Mucosa of stomach (tissue), 1 donor: ENCODE data around the gene SHROOM4.
A peak's percentile ranks its signal among the peaks of the same experiment; 100 is the strongest.

ENCODE experiments used
- H3K27me3 ChIP-seq: one replicate; pipeline ENCODE4 v1.7.0; 2013; ENCODE audit warnings: mild to moderate bottlenecking, low read length; ENCODE audit not compliant: control insufficient read depth, insufficient read depth
- H3K36me3 ChIP-seq: one replicate; pipeline ENCODE4 v1.7.0; 2013; ENCODE audit warnings: low read length; ENCODE audit not compliant: control insufficient read depth, insufficient read depth
- H3K4me1 ChIP-seq: one replicate; pipeline ENCODE4 v1.7.0; 2013; ENCODE audit warnings: mild to moderate bottlenecking, low read length; ENCODE audit not compliant: control insufficient read depth, insufficient read depth
- H3K4me3 ChIP-seq: one replicate; pipeline ENCODE4 v1.7.0; 2013; ENCODE audit warnings: low read length
- H3K9ac ChIP-seq: one replicate; pipeline ENCODE4 v1.7.0; 2013; ENCODE audit warnings: mild to moderate bottlenecking, low read length, moderate library complexity
- H3K9me3 ChIP-seq: one replicate; pipeline ENCODE4 v1.7.0; 2013; ENCODE audit warnings: mild to moderate bottlenecking, low read length, moderate library complexity; ENCODE audit not compliant: control insufficient read depth
- donor health status: Pancreatic carcinoma.

SHROOM4 gene, protein sequence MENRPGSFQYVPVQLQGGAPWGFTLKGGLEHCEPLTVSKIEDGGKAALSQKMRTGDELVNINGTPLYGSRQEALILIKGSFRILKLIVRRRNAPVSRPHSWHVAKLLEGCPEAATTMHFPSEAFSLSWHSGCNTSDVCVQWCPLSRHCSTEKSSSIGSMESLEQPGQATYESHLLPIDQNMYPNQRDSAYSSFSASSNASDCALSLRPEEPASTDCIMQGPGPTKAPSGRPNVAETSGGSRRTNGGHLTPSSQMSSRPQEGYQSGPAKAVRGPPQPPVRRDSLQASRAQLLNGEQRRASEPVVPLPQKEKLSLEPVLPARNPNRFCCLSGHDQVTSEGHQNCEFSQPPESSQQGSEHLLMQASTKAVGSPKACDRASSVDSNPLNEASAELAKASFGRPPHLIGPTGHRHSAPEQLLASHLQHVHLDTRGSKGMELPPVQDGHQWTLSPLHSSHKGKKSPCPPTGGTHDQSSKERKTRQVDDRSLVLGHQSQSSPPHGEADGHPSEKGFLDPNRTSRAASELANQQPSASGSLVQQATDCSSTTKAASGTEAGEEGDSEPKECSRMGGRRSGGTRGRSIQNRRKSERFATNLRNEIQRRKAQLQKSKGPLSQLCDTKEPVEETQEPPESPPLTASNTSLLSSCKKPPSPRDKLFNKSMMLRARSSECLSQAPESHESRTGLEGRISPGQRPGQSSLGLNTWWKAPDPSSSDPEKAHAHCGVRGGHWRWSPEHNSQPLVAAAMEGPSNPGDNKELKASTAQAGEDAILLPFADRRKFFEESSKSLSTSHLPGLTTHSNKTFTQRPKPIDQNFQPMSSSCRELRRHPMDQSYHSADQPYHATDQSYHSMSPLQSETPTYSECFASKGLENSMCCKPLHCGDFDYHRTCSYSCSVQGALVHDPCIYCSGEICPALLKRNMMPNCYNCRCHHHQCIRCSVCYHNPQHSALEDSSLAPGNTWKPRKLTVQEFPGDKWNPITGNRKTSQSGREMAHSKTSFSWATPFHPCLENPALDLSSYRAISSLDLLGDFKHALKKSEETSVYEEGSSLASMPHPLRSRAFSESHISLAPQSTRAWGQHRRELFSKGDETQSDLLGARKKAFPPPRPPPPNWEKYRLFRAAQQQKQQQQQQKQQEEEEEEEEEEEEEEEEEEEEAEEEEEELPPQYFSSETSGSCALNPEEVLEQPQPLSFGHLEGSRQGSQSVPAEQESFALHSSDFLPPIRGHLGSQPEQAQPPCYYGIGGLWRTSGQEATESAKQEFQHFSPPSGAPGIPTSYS (N-terminal part only)

DNA sequence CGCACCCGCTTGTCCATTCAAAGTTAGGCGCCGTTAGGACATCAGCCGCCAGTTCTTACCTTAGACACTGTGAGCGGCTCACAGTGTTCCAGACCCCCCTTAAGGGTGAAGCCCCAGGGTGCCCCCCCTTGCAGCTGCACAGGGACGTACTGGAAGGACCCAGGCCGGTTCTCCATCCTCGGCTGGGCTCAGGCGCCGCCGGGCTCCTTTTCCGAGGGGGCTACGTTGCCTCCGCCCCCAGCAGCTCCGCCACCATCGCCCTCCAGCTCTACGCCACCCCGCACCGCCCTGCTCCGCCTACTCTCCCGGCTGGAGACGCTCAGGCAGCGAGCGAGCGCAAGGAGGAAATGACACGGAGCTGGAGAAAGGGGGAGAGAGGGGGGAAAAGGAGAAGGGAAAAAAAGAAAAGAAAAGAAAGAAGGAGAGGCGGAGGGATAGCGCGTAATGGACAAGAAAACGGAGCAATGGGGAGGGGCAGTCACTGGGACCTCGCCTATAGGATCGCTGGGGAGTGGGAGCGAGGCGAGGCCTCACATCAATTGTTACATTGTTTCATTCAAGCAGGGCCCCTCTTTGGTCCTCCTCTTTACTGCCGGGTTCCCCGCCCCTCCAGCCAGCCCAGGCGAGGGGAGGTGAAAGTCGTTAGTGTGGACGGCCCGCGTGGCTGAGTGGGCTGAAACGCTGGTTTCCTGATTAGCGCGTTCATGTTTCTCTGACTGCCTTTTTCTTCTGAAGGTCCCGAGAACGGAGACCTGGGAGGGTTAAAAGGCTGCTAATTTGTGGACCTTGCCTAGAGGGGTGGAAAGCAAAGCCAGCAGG is at the start of gene SHROOM4:
Gene SHROOM4, minus strand, starts transcription at position 352 of the 819 bp plus-strand sequence. Its CDS starts 176 bp downstream, at position 176.
- no peaks in the 10 kb centered on the region for H3K9me3 ChIP-seq
- no peaks in the 10 kb centered on the region for H3K36me3 ChIP-seq
- peak within 1 kb of the TSS; percentile 31 for H3K4me3 ChIP-seq
- peak within 1 kb of the TSS; percentile 53 for H3K9ac ChIP-seq
- no peaks in the 10 kb centered on the region for H3K27me3 ChIP-seq
- no peaks in the 10 kb centered on the region for H3K4me1 ChIP-seq

DNA sequence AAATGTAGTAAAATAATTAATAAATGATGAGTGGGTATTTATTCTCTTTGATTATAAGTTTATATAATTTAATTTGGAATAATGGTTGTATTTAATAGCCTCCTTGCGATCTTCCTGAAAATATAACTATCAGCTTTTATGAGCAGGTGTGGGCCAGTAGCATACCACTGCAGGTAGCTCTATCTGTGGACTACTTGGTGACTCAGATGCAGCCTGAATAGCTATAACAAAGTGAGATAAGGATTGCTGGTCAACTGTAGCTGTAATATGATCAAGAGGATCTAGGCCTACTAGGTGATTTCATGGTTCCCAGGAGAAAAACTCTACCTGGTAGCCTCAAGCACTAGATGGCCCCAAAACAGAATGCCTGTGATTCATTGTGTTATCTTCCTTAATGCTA is 49.5 kb upstream of the SHROOM4 start:
- Histone ChIP-seq H3K4me3 (no peak overlapping the region), H3K9me3 (no peaks in the 10 kb centered on the region), H3K27me3 (no peaks in the 10 kb centered on the region), H3K36me3 (no peaks in the 10 kb centered on the region), H3K4me1 (no peaks in the 10 kb centered on the region), H3K9ac (no peak overlapping the region)

DNA sequence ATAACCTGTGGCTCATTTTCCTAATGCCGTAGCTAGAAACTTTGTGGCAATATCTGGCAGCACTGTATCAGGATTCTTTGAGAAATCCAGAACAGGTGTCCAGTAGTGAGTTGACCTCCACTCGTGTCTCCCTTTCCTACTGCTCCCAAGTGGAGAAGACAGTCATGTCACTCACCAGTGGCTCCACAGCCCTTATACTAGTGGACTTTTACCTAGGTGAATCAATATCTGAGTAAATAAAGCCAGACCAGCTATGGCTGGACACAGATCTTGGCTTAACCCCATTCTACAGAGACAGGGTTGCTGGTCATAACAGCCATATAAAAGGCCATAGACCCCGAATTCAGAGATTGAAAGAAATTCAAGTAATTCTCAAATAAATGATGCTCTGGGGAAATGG is 46.5 kb upstream of the SHROOM4 start:
- Histone ChIP-seq H3K9ac (no peak overlapping the region), H3K9me3 (no peaks in the 10 kb centered on the region), H3K36me3 (no peaks in the 10 kb centered on the region), H3K27me3 (no peaks in the 10 kb centered on the region), H3K4me3 (no peak overlapping the region), H3K4me1 (no peaks in the 10 kb centered on the region)

DNA sequence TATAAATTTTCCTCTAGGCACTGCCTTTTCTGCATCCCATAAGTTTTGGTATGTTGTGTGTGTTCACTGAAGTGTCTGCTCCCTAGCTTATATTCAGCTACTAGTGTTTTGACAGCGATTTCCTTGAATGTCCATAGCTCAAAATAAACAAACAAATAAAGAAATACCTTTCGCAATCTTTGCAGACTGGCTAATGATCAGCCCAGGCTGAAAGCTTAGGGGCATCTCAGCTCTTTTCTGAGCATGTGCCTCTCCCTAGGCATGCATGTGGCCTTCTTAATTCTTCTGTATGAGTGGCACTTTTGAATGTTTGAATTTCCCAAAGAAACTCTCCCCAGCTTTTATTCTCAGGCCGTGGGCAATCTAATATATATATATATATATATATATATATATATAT is 44.6 kb upstream of the SHROOM4 start:
- Histone ChIP-seq H3K9ac (no peak overlapping the region), H3K4me1 (no peaks in the 10 kb centered on the region), H3K36me3 (no peaks in the 10 kb centered on the region), H3K27me3 (no peaks in the 10 kb centered on the region), H3K4me3 (no peak overlapping the region), H3K9me3 (no peaks in the 10 kb centered on the region)

DNA sequence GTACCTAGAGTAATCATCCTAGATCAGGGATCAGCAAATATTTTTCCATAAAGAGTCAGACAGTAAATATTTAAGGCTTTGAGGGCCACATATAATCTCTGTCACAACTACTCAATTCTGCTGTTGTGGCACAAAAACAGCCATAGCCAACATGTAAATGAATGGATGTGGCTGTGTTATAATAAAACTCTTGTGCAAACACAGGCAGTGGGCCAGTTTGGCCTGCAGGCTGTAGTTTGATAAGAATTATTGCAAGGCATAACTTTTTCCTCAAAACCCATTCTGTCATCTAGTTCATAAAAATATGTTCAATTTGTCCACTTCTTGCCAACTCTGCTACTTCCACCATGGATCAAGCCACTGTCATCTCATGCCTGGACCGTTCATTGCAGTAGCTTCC is 39.4 kb upstream of the SHROOM4 start:
- Histone ChIP-seq H3K4me1 (no peaks in the 10 kb centered on the region), H3K27me3 (no peaks in the 10 kb centered on the region), H3K4me3 (no peak overlapping the region), H3K9me3 (no peaks in the 10 kb centered on the region), H3K9ac (no peak overlapping the region), H3K36me3 (no peaks in the 10 kb centered on the region)

DNA sequence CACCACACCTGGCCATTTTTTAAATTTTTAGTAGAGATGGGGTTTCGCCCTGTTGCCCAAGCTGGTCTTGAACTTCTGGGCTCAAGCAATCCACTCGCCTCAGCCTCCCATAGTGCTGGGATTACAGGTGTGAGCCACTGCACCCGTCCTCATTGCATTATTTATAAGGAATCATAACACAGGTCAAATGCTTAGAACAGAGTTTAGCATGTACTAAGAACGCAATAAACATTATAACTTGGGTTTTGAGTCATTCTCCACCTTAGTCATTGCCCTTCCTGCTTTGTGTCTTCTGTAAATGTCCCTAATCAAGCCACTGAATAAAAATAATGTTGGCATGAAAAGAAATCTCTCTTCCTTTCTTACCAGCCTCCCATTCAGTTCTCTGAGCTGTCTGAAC is 38.5 kb upstream of the SHROOM4 start:
- no peaks in the 10 kb centered on the region for H3K27me3 ChIP-seq
- no peaks in the 10 kb centered on the region for H3K4me1 ChIP-seq
- no peaks in the 10 kb centered on the region for H3K9me3 ChIP-seq
- H3K9ac ChIP-seq: no peak overlapping the region
- no peaks in the 10 kb centered on the region for H3K36me3 ChIP-seq
- H3K4me3 ChIP-seq: no peak overlapping the region

DNA sequence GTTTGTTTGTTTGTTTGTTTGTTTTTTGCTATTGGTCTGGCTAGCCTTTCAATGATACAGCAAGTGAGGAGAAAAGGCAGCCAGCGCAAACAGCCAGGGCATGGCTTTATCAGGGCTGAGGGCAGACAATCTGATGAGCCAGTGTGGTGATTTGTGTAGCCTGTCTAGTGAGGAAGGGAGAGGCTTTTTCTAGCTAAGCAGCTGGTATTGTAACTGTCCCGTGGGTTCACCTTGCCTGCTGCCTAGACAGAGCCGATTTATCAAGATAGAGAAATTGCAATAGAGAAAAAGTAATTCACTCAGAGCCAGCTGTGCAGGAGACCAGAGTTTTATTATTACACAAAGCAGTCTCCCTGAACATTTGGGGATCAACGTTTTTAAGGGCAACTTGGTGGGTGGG is 28.2 kb upstream of the SHROOM4 start:
- Histone ChIP-seq H3K27me3 (no peaks in the 10 kb centered on the region), H3K4me3 (no peak overlapping the region), H3K4me1 (no peaks in the 10 kb centered on the region), H3K9ac (no peak overlapping the region), H3K9me3 (no peaks in the 10 kb centered on the region), H3K36me3 (no peaks in the 10 kb centered on the region)

DNA sequence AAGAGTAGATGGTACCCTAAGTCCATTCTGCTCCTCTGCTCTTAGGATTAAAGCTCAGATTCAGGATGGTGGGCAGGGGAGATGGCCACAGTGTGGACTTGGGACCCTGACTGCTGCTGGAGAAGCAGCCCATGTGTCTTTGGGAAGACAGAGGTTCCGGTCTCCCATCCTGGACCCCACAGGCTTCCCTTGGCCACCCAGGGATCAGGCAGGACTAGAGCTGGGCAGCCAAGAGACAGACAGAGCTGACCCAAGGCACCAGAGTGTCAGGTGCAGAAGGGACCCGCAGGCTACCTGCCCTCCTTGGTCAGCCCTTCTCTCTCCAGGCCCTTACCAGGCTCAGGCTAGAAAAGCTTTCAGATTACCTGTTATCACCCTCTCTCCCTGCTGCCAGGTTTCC is 25.7 kb upstream of the SHROOM4 start:
- no peak overlapping the region for H3K4me3 ChIP-seq
- H3K9me3 ChIP-seq: no peaks in the 10 kb centered on the region
- no peaks in the 10 kb centered on the region for H3K36me3 ChIP-seq
- no peaks in the 10 kb centered on the region for H3K4me1 ChIP-seq
- no peaks in the 10 kb centered on the region for H3K27me3 ChIP-seq
- no peak overlapping the region for H3K9ac ChIP-seq

DNA sequence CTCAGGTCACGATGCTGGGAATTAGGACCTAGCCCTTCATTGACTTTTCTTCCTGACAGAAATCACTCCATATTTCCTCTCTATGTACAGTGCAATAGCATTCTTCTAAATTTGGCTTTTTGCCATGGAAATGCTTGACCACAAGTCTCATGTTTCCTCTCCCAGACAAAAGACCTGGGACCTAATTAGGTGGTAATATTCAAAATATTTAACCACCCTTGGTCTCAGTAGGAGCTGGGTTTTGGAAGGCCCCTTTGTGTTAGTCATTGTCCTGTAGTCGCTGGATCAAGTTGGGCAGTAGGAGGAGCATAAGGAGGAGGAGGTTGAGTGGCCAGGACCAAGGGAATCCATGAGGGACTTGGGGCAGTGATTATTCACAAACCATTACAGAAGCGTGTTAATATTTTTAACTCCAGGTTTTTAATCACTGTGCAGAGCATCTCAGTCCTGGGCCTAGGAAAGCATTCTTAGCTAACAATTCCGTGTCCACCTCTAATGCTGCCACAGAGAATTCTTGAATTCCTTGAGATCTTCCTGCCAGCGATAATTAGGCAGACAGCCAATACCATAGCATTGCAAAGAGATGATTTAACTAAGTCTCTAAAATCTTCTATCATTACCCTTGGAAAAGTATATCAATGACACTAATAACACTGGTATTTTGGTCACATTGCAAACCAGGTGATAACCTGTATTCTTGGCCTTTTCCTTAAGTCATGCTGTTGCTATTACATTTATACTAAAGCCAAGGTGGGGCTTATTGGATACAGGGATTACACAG is 25.0 kb upstream of the SHROOM4 start:
- no peak overlapping the region for H3K9ac ChIP-seq
- no peak overlapping the region for H3K4me3 ChIP-seq
- no peaks in the 10 kb centered on the region for H3K9me3 ChIP-seq
- no peaks in the 10 kb centered on the region for H3K36me3 ChIP-seq
- H3K4me1 ChIP-seq: no peaks in the 10 kb centered on the region
- no peaks in the 10 kb centered on the region for H3K27me3 ChIP-seq

DNA sequence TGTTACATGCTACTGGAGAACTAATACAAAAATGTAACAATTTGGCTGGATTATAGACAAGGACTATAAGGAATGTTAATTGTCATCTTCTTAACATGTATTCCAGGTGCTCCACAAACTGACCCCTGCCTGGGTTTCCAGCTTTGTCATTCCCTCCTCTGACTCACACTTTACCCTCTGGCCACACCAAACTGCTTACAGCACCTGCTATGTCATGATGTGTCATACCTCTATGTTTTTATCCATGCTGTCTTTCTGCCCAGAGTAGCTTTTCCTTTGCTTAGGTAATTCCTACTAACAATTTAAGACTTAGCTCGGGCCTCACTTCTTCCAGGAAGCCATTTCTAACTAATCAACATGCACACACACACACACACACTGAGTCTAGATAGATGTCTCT is 14.0 kb upstream of the SHROOM4 start:
- Histone ChIP-seq H3K9me3 (no peaks in the 10 kb centered on the region), H3K27me3 (no peaks in the 10 kb centered on the region), H3K9ac (no peak overlapping the region), H3K4me1 (no peaks in the 10 kb centered on the region), H3K36me3 (no peaks in the 10 kb centered on the region), H3K4me3 (no peak overlapping the region)

DNA sequence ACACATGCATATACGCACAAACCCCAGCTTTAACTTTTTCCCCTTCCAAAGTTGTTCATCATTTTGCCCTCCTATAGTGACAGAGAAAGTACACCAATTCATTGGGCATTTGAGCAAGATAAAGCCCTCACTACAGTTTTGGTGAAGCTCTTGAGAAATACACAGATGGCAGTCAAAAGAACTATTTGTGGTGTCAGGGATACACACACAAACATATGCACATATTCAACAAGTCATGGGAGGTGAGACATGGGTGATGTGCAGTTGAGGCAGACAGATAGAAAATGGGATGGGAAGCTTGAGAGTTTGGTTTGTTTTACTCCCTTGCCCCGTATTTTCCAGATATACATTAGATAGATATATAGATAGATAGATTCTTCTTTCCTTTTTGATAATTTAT is 11.8 kb upstream of the SHROOM4 start:
- Histone ChIP-seq H3K9me3 (no peaks in the 10 kb centered on the region), H3K4me3 (no peak overlapping the region), H3K9ac (no peak overlapping the region), H3K36me3 (no peaks in the 10 kb centered on the region), H3K27me3 (no peaks in the 10 kb centered on the region), H3K4me1 (no peaks in the 10 kb centered on the region)
